AG20443 (cell line): ENCODE data around the gene EPHB2.
"Not testable (repeated sequence)": the region's sequence is repeated elsewhere in the genome, so short reads cannot be mapped to it uniquely, and the experiment has no call there.

Experiments used
- DNase-seq: peaks from one replicate; pipeline ENCODE4 v3.0.0; 2012; ENCODE audit warnings: low spot score, mixed read lengths

Gene EPHB2

GRCh38 chr1:22819361-22819760, 108.7 kb downstream of the EPHB2 start:
- DNase-seq: no peak

GRCh38 chr1:22821027-22821426, 110.4 kb downstream of the EPHB2 start:
- no peak for DNase-seq

- DNase-seq: no peak
Measured at GRCh38 chr1:22822371-22822770, 111.7 kb downstream of the EPHB2 start.

DNA sequence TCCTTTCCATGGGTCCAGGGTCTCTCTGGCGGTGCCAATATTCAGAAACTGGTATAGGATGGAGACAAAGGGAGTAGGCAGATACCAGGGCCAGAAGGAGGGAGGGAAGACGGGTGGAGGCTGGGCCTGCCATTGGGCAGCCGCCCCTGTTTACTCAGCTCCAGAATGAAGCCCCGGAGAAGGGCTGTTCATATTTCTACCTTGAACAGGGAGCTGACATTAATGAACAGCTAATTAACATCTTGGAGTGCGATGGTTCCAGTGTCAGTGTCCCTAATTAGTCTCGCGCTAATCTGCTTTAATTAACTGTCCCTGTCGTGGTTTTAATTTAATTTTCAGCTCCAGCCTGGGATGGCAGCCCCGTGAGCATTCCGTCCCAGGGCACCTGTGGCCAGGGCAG, 113.8 kb downstream of the EPHB2 start:
- no peak for DNase-seq

GRCh38 chr1:22824975-22825374, 114.3 kb downstream of the EPHB2 start:
- no peak for DNase-seq

DNA sequence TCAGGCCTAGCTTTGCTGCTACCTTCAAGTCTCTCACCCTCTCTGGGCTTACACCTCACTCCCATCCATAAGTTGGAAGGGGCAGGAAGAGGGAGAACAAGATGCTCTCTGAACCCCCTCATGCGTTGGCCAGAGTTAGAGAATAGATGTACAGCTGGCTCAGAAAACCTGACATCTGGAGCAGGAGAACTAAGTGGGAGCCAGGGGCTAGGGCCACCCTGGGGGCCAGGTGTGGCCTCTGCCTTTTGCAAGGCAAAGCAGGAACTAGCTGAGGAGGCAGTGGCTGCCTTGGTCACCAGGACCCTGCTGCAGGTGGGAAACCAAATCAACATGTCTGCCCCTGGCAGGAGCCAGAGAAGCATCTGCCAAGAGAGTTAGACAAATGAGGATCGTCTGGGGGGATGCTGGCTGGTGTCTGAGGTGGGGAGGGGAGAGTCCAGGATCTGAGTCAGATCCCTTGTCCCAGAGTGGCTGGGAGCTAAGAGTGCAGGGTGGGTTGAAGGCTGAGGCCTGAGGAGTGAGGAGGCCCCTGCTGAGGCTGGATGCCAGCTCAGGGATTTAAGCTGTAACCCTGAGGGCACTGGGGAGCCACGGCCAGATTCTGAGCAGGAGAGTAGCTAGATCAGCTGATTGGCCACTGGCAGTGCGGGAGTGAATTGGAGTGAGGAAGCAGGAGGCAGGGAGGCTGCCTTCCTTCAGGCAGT, 115.0 kb downstream of the EPHB2 start:
- no peak for DNase-seq

- DNase-seq: peak; percentile 39
Measured at GRCh38 chr1:22826604-22827580, 116.3 kb downstream of the EPHB2 start.

DNA sequence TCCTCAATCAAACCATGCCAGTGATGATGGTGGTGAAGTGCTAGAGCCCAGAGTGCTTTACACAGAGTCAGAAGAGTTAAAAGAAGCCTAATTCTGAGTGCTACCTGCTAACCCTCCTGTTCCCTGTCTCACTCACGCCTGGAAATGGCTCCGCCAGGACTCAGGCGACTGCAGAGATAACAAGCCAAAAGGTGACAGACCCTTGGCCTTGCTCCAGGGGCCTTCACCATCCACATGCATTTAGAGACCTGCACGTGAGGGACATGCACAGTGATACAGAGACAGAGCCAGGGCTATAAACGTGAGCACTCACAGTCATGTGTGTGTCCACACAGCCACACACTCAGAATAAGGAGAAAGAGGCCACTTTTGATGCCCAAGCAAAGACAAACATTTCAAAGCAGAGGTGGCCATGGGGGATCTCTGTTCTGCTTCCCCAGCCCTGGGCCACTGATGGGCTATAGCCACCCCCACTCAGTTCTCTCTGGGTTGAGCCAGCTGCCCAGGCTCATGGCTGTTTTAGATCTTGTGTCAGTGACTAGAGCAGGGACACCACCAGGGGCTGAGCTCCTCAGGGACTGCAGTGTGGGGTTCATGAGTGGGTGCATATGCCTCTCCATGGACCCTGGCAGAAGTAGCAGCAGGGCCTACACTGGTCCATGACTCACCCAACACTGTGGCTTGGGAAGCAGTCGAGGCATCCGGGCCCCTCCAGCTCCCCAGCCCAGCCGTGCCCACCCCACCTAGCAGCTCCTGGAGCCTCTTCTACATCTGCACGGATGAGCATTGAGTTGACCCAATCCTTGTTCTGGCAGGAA, 117.2 kb downstream of the EPHB2 start:
- DNase-seq: no peak

GRCh38 chr1:22828484-22829308, 118.1 kb downstream of the EPHB2 start:
- no peak for DNase-seq

DNA sequence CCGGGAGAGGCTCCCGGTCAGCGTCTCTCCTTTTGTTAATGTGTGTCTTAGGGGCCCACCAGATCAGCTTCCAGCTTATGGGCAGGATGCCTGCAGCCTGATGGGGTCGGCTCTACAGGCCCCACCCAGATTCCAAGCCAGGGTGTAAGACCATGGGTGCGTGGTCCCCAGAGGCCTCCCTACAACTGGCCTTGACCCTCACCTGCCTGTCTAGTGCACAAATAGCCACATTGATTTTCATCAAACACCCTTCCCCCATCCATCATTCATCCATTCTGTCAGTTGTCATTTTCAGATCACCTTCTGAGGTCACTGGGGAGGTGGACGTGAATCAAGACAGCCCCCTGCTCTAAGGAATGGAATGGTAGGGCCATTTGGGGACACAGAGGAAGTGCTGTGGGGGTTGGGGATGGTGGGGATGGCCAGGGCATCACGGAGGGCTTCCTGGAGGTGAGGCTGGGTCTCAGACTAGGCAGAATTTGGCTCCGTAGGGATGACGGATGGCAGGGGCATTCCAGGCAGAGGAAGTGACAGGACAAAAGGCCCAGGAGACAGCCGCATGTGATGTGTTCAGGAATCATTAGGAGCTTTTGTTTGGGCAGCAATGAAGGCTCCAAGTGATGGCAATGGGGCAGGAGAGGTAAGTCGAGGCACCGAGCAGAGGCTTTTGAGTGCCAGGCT, 118.8 kb downstream of the EPHB2 start:
- no peak for DNase-seq

- DNase-seq: no peak
Measured at GRCh38 chr1:22830041-22830566, 119.5 kb downstream of the EPHB2 start.

DNA sequence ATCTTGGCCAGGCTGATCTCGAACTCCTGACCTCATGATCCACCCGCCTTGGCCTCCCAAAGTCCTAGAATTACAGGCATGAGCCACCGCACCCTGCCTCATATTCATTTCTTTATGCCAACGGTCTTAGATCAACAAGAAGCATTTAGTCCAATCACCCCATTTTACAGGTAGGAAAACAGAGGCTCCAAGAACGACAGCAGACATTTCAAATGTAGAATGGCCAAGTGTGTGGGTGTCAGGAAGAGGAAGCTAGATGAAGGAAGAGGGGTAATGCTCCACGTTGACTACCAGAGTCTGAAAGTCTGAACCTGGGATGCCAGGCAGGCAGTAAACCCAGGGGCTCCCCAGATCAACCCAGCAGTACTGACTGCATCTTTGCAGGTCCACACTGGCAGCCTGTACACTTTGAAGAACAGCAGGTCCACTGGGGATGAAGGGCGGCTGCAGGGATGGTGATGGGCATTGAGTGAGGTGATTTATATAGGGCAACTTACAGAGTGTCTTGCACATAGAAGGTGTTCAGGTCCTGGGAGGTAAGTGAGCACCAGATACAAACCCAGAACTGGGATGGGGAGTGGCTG, 120.2 kb downstream of the EPHB2 start:
- DNase-seq: no peak

DNA sequence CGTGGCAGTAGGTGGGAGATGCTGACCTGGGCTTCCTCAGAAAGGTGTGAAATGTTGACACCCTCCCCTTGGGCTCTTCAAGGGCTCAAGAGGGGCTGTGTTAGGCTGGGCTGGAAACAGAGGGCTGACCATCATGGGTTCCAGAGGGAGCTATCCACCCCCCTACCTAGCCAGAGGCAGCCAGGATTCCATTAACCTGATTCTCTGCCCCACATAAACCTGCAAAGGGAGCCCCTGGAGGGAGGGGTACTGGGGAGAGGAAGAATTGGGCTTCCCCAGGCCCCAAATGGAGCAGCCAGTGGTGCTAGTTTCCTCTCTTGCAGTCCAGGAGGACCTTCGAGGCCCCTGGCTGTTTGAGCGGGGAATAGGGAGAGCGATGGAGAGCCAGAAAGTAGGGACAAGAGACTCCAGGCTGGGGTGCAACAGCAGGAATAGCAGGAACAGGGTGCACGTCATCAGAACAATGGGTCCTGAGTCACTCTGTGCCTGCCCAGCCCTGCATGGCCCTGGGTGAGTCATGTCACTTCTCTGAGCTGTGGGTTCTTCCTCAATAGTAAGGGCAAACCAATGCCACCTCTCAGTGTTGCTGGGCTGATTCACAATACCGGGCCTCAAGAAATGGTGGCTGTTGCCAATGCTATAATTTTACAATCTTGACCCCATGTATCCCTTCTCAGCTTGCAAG, 121.2 kb downstream of the EPHB2 start:
- peak; percentile 92 for DNase-seq

GRCh38 chr1:22832414-22832786, 121.8 kb downstream of the EPHB2 start:
- peak; percentile 31 for DNase-seq

- no peak for DNase-seq
Measured at GRCh38 chr1:22833699-22834098, 123.1 kb downstream of the EPHB2 start.

GRCh38 chr1:22834420-22834819, 123.8 kb downstream of the EPHB2 start:
- DNase-seq: not testable (repeated sequence)

DNA sequence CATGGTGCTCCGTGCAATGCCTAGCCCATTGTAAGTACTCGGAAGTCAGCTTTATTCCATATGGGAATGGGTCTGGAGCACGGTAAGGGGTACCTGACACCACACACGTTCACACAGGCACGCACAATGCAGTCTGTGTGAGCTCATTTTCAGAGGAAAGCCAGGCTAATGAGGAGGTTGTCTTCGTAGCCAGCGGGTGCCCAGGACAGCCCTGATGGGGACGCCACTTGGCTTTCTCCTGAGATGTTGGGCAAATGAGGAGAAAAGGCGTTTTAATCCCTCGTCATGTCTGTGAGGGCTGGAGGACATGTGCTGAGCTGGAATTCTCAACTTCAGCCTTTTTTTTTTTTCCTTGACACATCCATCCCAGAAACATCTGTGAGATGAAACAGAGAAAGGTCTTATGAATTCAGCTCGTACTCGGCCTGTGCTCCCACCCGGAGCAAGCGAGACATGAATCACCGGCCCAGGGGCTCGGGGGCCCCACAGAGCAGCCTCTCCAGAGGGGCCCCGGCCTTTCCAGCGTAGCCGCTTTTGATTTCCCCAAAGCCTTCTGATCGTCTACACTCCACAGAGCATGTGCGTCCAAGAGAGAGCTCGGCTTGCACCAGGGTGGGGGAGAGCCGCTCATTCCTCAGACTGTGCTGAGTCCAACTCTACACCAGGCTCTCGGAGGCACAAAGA, 125.1 kb downstream of the EPHB2 start:
- no peak for DNase-seq

- DNase-seq: no peak
Measured at GRCh38 chr1:22836850-22837249, 126.2 kb downstream of the EPHB2 start.

GRCh38 chr1:22837332-22837731, 126.7 kb downstream of the EPHB2 start:
- no peak for DNase-seq
